ENCODE results near the gene TOX2. TPM values are rescaled to one million over a fixed set of nuclear protein-coding genes. Genes with fewer than 3 reads are reported as not detected.

TOX2 gene
- total RNA-seq, 2 donors from 2014 or later: 17.5 to 42.8 TPM

DNA sequence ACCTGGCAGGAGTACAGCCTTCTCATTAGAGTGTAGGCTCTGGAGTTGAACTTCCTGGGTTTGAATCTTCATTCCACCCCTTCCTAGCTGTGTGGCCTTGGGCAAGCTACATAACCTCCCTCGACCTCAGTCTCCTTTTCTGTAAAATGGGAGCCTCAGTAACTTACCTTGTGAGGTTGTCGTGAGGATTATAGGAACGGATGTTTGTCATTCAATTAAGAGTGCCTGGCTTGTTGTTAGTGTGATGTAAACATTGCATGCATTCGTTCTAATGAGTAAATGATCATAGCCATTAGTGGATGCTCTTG lies 45.2 kb downstream of the TOX2 start:
- Mint-ChIP-seq H3K27me3 (ENCODE audit: low read depth) (peaks cover 54% of the 10 kb centered on the region), H3K9me3 (peaks cover 11 to 16% of the 10 kb centered on the region in 2 donors), H3K36me3 (ENCODE audit: insufficient read depth in 2 of 2) (peaks cover 13 to 22% of the 10 kb centered on the region in 2 donors), H3K4me1 (ENCODE audit: low read depth) (peaks cover 53% of the 10 kb centered on the region), H3K27ac (no peak overlapping the region), H3K4me3 (peak overlapping the region; percentile 15 to 43)
- DNase-seq (no peak), ATAC-seq (replicated peaks in 1 of 2) (no peak)

DNA sequence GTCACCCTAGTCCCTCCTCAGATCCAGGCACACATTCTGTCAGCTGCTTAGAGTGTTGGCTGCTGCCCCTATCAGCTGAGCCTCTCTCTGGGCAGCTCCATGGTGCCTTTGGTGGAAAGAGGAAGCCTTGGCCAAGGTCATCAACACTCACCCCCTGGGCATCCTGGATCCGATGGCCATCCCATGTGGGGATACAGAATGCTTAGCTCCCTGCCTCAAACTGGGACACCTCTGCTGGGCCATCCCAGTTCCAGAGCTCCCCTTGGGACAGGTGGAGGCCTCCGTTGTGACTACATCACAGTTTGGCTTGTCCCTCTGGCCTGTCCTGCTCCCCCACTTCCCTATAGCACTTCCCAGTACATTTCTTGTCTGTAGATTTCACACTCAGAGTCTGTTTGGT lies 45.6 kb downstream of the TOX2 start:
- H3K27me3 Mint-ChIP-seq (ENCODE audit: low read depth): peaks cover 54% of the 10 kb centered on the region
- H3K4me1 Mint-ChIP-seq (ENCODE audit: low read depth): peaks cover 49% of the 10 kb centered on the region

DNA sequence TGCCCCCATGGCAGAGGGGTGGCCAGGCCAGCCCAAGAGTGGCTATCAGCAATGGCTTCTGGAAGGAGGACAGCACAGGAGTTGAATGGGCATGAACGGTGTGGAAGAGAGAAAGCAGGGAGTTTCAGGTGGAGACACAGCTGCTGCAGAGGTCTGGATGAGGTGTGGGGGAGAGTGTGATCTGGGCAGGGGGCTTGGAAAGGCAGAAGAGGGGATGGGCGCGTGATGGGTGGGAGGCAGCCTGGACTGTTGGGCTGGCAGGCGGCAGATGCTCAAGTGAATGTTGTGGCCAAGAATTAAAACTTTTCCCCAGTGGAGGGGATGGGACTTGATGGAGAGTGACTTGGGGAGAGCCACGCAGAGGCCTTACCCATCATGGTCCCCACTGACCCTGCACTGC lies 46.5 kb downstream of the TOX2 start:
- Mint-ChIP-seq H3K27ac (no peak overlapping the region), H3K4me1 (ENCODE audit: low read depth) (peaks cover 40% of the 10 kb centered on the region), H3K27me3 (ENCODE audit: low read depth) (peaks cover 54% of the 10 kb centered on the region), H3K9me3 (peaks cover 11 to 16% of the 10 kb centered on the region in 2 donors), H3K36me3 (ENCODE audit: insufficient read depth in 2 of 2) (peaks cover 13 to 22% of the 10 kb centered on the region in 2 donors), H3K4me3 (no peak overlapping the region)
- DNase-seq (no peak), ATAC-seq (replicated peaks in 1 of 2) (no peak)

More for the DNA sequence above, 45.6 kb downstream of the TOX2 start:
- ATAC-seq (replicated peaks in 1 of 2) (no peak), DNase-seq (no peak)
- Mint-ChIP-seq H3K27ac (no peak overlapping the region), H3K9me3 (peaks cover 11 to 16% of the 10 kb centered on the region in 2 donors), H3K4me3 (no peak overlapping the region), H3K36me3 (ENCODE audit: insufficient read depth in 2 of 2) (peaks cover 13 to 22% of the 10 kb centered on the region in 2 donors)

DNA sequence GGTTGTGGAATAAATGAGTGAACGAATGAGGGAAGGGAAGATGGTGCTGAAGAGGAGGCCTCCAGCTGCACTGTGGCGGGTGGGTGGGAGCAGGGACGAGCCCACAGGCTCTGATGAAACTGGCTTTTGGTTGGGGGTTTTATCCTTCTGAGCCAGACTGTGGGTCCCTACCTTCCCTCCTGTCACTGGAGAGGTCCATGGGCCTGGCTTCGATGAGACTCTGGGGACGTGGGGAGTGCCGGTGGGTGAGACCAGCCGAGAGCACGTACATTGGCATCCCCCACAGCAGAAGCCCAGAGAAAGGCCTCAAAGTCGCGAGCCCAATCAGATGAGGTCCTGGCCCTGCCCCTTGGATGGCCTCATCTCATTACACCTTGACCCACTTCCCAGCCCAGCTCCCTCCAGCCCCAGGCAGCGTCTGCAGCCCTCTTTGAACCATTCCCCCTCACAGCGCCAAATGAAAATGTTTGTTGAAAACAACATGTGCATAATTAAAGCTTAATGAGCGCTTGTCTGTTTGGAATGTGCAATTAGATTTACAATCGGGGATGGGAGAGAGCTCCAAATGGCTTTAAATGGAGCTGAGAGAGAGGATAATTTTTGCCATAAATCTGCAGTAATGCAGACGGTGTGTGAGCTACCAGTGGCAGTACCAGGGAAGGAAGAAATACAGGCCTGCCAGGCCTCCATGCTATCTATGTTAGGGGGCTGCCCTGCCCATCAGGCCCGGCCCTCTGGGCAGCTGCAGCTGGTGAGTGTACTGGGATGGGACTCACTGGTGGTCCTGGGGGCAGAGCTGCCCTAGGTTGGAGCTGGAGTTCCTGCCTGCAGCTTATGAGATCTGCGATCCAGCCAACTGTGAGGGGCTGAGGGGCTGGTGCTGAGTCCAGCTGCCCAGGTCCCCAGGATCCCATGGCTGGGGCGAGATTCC lies 47.2 kb downstream of the TOX2 start:
- Mint-ChIP-seq H3K27ac (no peak overlapping the region), H3K4me1 (ENCODE audit: low read depth) (peaks cover 35% of the 10 kb centered on the region), H3K9me3 (peaks cover 8 to 13% of the 10 kb centered on the region in 2 donors), H3K36me3 (ENCODE audit: insufficient read depth in 2 of 2) (peaks cover 10 to 18% of the 10 kb centered on the region in 2 donors), H3K4me3 (no peak overlapping the region), H3K27me3 (ENCODE audit: low read depth) (peaks cover 50% of the 10 kb centered on the region)
- DNase-seq (no peak), ATAC-seq (replicated peaks in 1 of 2) (no peak)

DNA sequence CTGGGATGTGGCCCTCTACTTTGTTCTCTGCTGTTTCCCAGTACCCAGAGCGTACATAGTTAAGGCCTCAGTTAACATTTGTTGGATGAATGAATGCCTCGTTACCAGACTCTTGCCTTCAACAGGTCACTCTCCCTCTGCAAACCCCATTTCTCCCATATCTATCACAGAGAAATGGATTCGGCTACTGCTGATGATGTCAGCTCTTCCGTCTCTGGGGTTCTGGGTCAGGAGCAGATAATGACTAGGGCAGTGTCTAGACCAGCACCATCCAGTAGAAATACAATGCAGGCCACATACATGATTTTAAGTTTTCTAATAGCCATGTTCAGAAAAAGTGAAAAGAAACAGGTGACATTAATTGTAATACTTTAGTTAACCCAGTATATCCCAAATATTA lies 47.9 kb downstream of the TOX2 start:
- Mint-ChIP-seq H3K4me1 (ENCODE audit: low read depth) (peaks cover 33% of the 10 kb centered on the region), H3K4me3 (no peak overlapping the region), H3K27me3 (ENCODE audit: low read depth) (peaks cover 43% of the 10 kb centered on the region)

DNA sequence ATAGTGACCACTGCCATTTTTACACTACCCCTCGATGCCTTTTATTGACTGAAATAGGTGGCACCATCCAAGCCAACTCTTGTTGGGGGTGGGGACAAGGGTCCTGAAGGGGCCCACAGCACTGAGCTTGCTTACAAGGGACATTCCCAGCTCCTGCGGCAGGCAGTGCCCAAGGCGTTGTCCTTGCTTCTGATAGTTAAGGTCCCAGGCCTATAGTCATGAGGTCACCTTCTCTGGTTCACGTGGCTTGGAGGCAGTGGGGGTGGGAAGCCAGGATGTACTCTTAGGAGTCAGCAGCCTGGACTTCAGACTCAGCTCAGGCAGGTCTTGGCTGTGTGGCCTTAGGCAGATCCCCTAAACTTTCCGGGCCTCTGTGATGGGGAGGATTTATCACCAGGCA lies 48.6 kb downstream of the TOX2 start:
- Mint-ChIP-seq H3K9me3 (peaks cover 2% of the 10 kb centered on the region in 2 donors), H3K27me3 (ENCODE audit: low read depth) (peaks cover 36% of the 10 kb centered on the region), H3K27ac (no peak overlapping the region), H3K4me3 (peak overlapping the region in 1 of 2 donors; percentile 14), H3K4me1 (ENCODE audit: low read depth) (peaks cover 30% of the 10 kb centered on the region), H3K36me3 (ENCODE audit: insufficient read depth in 2 of 2) (peaks cover 2 to 5% of the 10 kb centered on the region in 2 donors)
- DNase-seq: no peak
- no peak for ATAC-seq (replicated peaks in 1 of 2)

More for the DNA sequence above, 47.9 kb downstream of the TOX2 start:
- no peak for DNase-seq
- ATAC-seq (replicated peaks in 1 of 2): no peak
- Mint-ChIP-seq H3K9me3 (peaks cover 7% of the 10 kb centered on the region in 2 donors), H3K27ac (no peak overlapping the region), H3K36me3 (ENCODE audit: insufficient read depth in 2 of 2) (peaks cover 8 to 11% of the 10 kb centered on the region in 2 donors)

DNA sequence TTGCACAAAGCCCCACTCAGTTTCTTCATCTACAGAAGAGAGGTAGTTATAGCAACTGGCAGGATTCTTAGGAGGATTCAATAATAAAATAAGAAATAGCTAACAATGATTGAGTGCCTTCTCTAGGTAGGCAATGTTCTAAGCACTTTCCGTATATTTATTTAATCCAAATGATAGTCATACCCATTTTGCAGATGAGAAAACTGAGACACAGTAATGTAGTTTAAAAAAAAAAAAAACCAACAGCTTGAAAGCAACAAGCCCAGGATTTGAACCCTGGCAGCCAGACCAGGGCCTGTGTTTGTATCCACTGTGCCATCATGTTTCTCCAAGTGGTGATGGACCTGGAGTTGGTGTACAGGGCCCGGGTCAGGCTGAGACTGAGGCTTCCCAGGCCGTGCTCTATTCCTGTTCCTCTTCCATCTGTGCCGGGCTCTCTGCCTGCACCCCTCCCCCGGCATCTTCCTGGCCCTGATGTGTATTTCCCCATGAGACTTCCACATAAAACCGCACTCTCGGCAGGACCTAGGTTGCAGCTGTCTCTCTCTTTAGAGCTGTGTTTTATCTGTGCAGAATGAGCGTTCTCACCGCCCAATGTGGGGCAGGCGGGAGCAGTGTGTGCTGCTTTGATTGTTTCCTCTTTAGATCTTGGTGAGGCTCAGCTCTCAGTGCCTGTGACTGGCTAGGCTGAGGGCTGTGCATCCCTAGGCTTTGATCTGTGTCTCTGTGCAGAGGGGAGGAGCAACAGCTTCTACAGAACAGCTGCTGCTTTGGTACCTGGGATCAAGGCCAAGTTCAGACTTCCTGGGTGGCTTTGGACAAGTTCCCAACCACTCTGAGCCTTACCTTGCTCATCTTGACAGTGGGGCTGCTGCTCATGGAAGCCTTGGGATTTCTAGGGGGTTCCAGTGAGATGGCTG lies 49.5 kb downstream of the TOX2 start:
- Mint-ChIP-seq H3K36me3 (ENCODE audit: insufficient read depth in 2 of 2) (peaks cover 0 to 2% of the 10 kb centered on the region in 2 donors), H3K27me3 (ENCODE audit: low read depth) (peaks cover 27% of the 10 kb centered on the region), H3K4me1 (ENCODE audit: low read depth) (peaks cover 27% of the 10 kb centered on the region), H3K4me3 (peak overlapping the region in 1 of 2 donors; percentile 61), H3K9me3 (no peaks in the 10 kb centered on the region), H3K27ac (no peak overlapping the region)
- ATAC-seq (replicated peaks in 1 of 2) (peak; percentile 63 to 74), DNase-seq (no peak)

DNA sequence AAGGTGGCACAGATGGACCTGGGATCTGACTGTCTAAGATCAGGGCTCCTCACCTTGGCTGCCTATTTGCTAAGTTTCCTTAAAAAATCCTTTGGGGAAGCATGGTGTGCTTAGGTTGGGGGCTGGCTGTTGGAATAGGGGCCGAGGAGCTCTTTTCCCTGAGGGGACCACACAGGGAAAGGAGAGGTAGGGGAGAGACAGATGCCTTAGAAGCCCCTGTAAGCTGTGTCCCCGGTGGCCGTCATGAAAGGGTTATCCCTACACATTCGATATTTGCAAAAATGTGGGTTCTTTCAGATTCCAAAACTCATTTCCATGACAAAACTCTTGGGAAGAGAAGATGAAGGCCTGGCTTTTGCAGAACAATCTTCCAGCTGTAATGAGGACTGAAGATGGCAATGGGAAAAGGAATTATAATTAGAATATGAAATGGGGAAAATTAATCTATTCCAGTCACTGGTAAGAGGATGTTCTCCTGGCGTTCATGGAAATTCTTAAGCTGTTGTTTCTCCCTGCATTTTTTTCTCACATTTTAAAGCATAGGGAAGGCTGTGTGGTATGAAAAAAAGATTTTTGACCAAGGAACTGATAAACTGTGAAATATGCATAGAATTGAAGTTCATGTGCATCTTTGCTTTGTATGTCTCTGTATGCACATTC lies 53.8 kb downstream of the TOX2 start:
- H3K4me3 Mint-ChIP-seq: no peak overlapping the region
- peaks cover 0 to 2% of the 10 kb centered on the region in 2 donors for H3K36me3 Mint-ChIP-seq (ENCODE audit: insufficient read depth in 2 of 2)
- H3K27me3 Mint-ChIP-seq (ENCODE audit: low read depth): peaks cover 7% of the 10 kb centered on the region
- ATAC-seq (replicated peaks in 1 of 2): no peak
- H3K27ac Mint-ChIP-seq: no peak overlapping the region
- DNase-seq: no peak
- peaks cover 23% of the 10 kb centered on the region for H3K4me1 Mint-ChIP-seq (ENCODE audit: low read depth)
- H3K9me3 Mint-ChIP-seq: no peaks in the 10 kb centered on the region

DNA sequence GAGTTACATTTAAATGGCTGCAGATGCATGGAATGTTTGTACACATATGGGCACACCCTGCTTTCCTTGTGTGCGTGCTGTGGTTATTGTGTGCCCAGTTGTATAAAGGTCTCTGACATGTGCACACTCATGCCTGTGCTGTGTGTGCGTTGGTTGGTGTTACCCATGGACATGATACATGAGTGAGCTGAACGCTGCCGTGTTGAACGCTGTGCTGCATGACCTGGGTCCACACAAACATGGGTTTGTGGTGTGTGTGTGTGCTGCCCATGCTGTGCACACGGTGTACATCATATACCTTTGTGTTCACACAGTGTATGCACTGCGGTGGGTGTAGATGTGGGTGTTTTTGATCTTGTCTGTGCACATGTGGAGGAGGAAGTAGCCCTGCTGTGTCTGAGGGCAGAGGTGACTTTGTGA lies 54.4 kb downstream of the TOX2 start:
- Mint-ChIP-seq H3K4me3 (no peak overlapping the region), H3K27ac (no peak overlapping the region), H3K4me1 (ENCODE audit: low read depth) (peaks cover 28% of the 10 kb centered on the region), H3K9me3 (no peaks in the 10 kb centered on the region), H3K36me3 (ENCODE audit: insufficient read depth in 2 of 2) (peaks cover 0 to 2% of the 10 kb centered on the region in 2 donors), H3K27me3 (ENCODE audit: low read depth) (peaks cover 6% of the 10 kb centered on the region)
- DNase-seq (no peak), ATAC-seq (replicated peaks in 1 of 2) (peak; percentile 14 to 21)

DNA sequence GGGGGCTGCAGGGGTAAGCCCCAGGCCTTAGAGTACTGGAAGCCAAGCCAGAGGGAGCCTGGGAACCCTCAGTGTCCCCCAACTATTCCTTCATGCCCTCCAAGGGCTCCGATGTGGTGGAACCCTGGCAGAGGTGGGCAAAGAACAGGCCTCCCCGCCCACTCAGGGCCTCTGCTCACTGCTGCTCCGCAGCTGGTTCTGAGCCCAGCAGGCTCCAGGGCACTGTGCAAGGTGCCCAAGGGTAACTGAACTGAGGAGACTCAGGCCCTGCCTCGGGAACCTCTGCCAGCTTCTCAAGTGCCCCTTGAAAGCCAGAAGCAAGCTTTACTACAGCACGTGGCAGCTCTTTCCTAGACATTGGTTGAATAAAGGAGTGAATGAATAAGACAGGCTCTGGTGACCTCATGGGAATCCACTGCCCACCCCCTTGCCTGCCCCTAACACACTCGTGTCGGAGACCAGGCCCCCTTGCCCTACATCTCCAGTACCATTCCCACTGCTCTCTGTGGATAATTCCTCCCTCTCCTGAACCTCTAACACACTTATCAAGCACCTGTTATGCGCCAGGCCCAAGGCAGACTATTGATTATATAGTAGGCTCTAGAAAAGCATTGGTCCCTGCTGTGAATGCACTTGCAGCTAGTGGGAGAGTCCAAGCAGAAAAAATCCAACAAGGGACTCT lies 55.0 kb downstream of the TOX2 start:
- Mint-ChIP-seq H3K36me3 (ENCODE audit: insufficient read depth in 2 of 2) (peaks cover 0 to 2% of the 10 kb centered on the region in 2 donors), H3K4me1 (ENCODE audit: low read depth) (peaks cover 34% of the 10 kb centered on the region), H3K4me3 (no peak overlapping the region), H3K27ac (no peak overlapping the region), H3K27me3 (ENCODE audit: low read depth) (peaks cover under 1% of the 10 kb centered on the region), H3K9me3 (no peaks in the 10 kb centered on the region)
- DNase-seq (no peak), ATAC-seq (replicated peaks in 1 of 2) (no peak)

DNA sequence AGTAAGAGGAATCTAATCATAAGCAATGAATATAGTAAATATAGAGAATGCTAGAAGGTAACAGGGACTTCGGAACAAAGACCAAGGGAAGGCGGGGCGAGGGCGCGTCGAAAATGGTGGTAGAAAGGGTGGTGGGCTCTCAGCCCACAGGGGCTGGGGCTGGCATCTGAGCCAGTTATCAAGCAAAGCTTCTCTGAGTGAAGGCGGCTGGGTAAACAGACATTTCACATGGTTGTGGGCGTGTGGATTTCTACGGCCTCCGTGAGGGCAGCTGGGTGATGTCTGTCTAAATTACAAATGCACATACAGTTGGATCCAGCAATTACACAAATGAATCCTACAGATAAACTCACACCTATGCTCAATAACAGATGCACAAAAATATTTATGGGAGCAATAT lies 56.6 kb downstream of the TOX2 start:
- H3K27me3 Mint-ChIP-seq (ENCODE audit: low read depth): no peaks in the 10 kb centered on the region
- no peaks in the 10 kb centered on the region for H3K9me3 Mint-ChIP-seq
- H3K4me3 Mint-ChIP-seq: no peak overlapping the region
- no peak for ATAC-seq (replicated peaks in 1 of 2)
- H3K4me1 Mint-ChIP-seq (ENCODE audit: low read depth): peaks cover 51% of the 10 kb centered on the region
- no peak overlapping the region for H3K27ac Mint-ChIP-seq
- no peak for DNase-seq
- H3K36me3 Mint-ChIP-seq (ENCODE audit: insufficient read depth in 2 of 2): peaks cover 4 to 7% of the 10 kb centered on the region in 2 donors

DNA sequence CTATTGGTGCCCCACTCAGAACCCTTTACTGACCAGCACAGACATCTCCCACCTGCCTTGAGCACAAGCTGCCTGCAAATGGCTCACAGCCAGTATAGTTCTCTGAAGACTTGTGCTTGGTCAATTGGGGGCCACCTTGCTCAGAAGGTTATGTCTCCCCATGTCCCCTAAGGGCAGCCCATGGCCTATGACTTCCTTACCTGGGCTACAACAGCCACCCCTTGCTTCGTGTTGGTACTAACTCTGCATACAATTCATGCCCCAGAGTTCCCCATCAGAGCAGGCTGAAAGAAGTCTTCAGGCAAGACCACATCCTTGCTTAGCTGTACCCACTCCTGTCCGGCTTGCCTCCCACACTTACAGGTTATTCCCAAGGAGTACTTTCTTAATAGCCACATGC lies 57.4 kb downstream of the TOX2 start:
- H3K27me3 Mint-ChIP-seq (ENCODE audit: low read depth): no peaks in the 10 kb centered on the region
- peaks cover 4 to 12% of the 10 kb centered on the region in 2 donors for H3K36me3 Mint-ChIP-seq (ENCODE audit: insufficient read depth in 2 of 2)
- no peak for ATAC-seq (replicated peaks in 1 of 2)
- H3K27ac Mint-ChIP-seq: no peak overlapping the region
- DNase-seq: no peak
- peaks cover 57% of the 10 kb centered on the region for H3K4me1 Mint-ChIP-seq (ENCODE audit: low read depth)
- H3K9me3 Mint-ChIP-seq: peaks cover 0 to 2% of the 10 kb centered on the region in 2 donors
- no peak overlapping the region for H3K4me3 Mint-ChIP-seq

All from activated T-cell treated with anti-CD3 and anti-CD28 coated beads, Interleukin-2, amount 50 U/mL, for 72 hours (primary cell).